OCI-LY1 (cell line): ENCODE measurements around the gene C19orf47.

ENCODE experiments used
- EZH2 ChIP-seq: fragments of 200-600 bp; sonication (generic), shearing (Covaris generic); IDR thresholded peaks from 2 replicates; pipeline ENCODE4 v1.8.0; 2017; ENCODE audit warnings: borderline replicate concordance, mixed run types, mild to moderate bottlenecking, antibody characterized with exemption, low read length, moderate library complexity, mixed read lengths
- TF ChIP-seq, protein P1 (sequence below): fragments of 200-600 bp; sonication (generic), shearing (Covaris generic); IDR thresholded peaks from 2 replicates; pipeline ENCODE4 v1.5.1; 2017; ENCODE audit warnings: mild to moderate bottlenecking, antibody characterized with exemption, low read length, moderate library complexity, mixed read lengths

DNA sequence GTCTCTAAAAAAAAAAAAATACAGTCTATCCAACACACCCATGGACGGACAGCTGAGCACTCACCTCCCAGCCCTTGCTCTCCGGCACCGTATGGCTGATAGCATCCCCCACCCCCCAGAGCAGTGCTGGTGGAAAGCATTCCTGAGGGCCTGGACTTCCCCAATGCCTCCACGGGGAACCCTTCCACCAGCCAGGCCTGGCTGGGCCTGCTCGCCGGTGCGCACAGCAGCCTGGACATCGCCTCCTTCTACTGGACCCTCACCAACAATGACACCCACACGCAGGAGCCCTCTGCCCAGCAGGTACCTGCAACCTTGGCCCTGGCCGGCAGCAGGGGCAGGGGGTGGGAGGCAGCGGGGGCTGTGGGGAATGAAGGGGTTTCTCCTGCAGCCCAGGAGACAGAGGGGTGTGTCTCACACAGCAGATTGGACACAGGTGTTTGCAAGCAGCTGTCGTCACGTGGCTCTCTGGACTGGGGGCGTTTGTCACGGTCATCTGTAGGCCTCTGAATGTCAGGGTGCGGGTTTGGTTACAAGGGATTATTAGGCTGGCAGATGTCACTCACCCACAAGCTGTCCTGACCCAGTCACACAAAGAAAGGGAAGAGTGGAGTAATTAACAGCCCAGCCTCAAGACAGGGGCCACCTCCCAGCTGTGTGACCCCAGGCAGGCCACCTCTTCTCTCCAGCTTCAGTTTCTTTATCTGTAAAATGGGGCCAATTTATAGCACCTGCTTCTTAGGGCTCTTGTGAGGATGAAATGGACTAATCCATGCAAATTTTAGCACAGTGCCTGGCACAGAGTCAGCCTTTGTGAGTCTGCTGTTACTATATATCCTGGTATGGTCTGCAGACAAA, 19.6 kb upstream of the C19orf47 start:
- TF ChIP-seq, protein P1, sequence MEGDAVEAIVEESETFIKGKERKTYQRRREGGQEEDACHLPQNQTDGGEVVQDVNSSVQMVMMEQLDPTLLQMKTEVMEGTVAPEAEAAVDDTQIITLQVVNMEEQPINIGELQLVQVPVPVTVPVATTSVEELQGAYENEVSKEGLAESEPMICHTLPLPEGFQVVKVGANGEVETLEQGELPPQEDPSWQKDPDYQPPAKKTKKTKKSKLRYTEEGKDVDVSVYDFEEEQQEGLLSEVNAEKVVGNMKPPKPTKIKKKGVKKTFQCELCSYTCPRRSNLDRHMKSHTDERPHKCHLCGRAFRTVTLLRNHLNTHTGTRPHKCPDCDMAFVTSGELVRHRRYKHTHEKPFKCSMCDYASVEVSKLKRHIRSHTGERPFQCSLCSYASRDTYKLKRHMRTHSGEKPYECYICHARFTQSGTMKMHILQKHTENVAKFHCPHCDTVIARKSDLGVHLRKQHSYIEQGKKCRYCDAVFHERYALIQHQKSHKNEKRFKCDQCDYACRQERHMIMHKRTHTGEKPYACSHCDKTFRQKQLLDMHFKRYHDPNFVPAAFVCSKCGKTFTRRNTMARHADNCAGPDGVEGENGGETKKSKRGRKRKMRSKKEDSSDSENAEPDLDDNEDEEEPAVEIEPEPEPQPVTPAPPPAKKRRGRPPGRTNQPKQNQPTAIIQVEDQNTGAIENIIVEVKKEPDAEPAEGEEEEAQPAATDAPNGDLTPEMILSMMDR, result no peak
- TF ChIP-seq EZH2, result no peak
